CD8-positive, alpha-beta memory T cell (primary cell): Measurements from ENCODE around the gene XYLT2. TPM values are rescaled to one million over a fixed set of nuclear protein-coding genes. Genes with fewer than 3 reads are reported as not detected.

Source experiments
- CTCF ChIA-PET: fragments of 350-600 bp; sonication (Branson Sonifier 250); formaldehyde crosslinking; loops from one replicate; lab custom pipeline; 2021; ENCODE audit warnings: antibody characterized with exemption; lab: Charles Lee
- POLR2A ChIA-PET: fragments of 350-600 bp; sonication (Branson Sonifier 250); formaldehyde crosslinking; loops from one replicate; lab custom pipeline; 2021; ENCODE audit warnings: antibody characterized with exemption; lab: Charles Lee
- DNase-seq, 5 donors: peaks; one replicate each; pipeline versions ENCODE4 v3.0.0 to v3.0.0-alpha.2; 2020 to 2022; ENCODE audit warnings: mixed read lengths in 1 of 5
- H3K27ac ChIP-seq: one replicate; pipeline ENCODE4 v1.7.0; 2013; ENCODE audit warnings: low read depth, mild to moderate bottlenecking, low read length, moderate library complexity
- H3K27me3 ChIP-seq: 2 replicates; pipeline ENCODE4 v1.7.0; 2013; ENCODE audit warnings: low read length, mild to moderate bottlenecking; ENCODE audit not compliant: insufficient read depth, poor library complexity, severe bottlenecking
- H3K36me3 ChIP-seq: 2 replicates; pipeline ENCODE4 v1.7.0; 2013; ENCODE audit warnings: mild to moderate bottlenecking, low read length, moderate library complexity; ENCODE audit not compliant: insufficient read depth
- H3K4me1 ChIP-seq: 2 replicates; pipeline ENCODE4 v1.7.0; 2013; ENCODE audit warnings: mild to moderate bottlenecking, low read length, moderate library complexity; ENCODE audit not compliant: insufficient read depth
- H3K4me3 ChIP-seq: 2 replicates; pipeline ENCODE4 v1.7.0; 2013; ENCODE audit warnings: mild to moderate bottlenecking, low read length
- H3K9me3 ChIP-seq: 2 replicates; pipeline ENCODE4 v1.7.0; 2013; ENCODE audit warnings: mild to moderate bottlenecking, low read length
- H3K27ac Mint-ChIP-seq, 8 donors: one replicate each; pipeline ENCODE4 v1.8.0; 2020 to 2021; ENCODE audit warnings: mixed read lengths in 8 of 8, mild to moderate bottlenecking in 6 of 8, inconsistent platforms in 3 of 8, moderate library complexity in 3 of 8
- H3K27me3 Mint-ChIP-seq, 2 donors: one replicate each; pipeline ENCODE4 v1.8.0; 2020 to 2021; ENCODE audit warnings: mixed read lengths in 2 of 2, mild to moderate bottlenecking in 1 of 2, moderate library complexity in 1 of 2
- H3K36me3 Mint-ChIP-seq, 3 donors: one replicate each; pipeline ENCODE4 v1.8.0; 2020 to 2021; ENCODE audit warnings: mixed read lengths in 3 of 3, inconsistent platforms in 1 of 3, mild to moderate bottlenecking in 1 of 3
- H3K4me1 Mint-ChIP-seq, 3 donors: one replicate each; pipeline ENCODE4 v1.8.0; 2020 to 2021; ENCODE audit warnings: mixed read lengths in 3 of 3, inconsistent platforms in 1 of 3, mild to moderate bottlenecking in 1 of 3
- H3K4me3 Mint-ChIP-seq, 7 donors: one replicate each; pipeline ENCODE4 v1.8.0; 2020 to 2021; ENCODE audit warnings: mixed read lengths in 7 of 7, mild to moderate bottlenecking in 6 of 7, moderate library complexity in 4 of 7, inconsistent platforms in 2 of 7
- H3K9me3 Mint-ChIP-seq, 5 donors: one replicate each; pipeline ENCODE4 v1.8.0; 2020 to 2022; ENCODE audit warnings: mixed read lengths in 5 of 5, mild to moderate bottlenecking in 3 of 5, moderate library complexity in 2 of 5, inconsistent platforms in 1 of 5
- polyA plus RNA-seq: library from polyadenylated mRNA; unstranded; fragments of 300-500 nt; fragmentation: Illumina TruSeq; gene quantifications from one replicate; pipeline ENCODE4 v1.2.3, GENCODE V29; 2021
- total RNA-seq, 2 experiments: library from RNA; stranded (reverse); gene quantifications; one replicate each; pipeline ENCODE4 v1.2.3, GENCODE V29; 2021

Gene XYLT2
- total and polyA plus RNA-seq, 3 experiments from 2014 or later, result 17.8 to 32.6 (median 31.8) TPM

GRCh38 chr17:50364715-50365114 lies 18.8 kb downstream of the XYLT2 start:
- Histone ChIP-seq H3K27ac (no peak overlapping the region), H3K4me1 (peaks cover 5% of the 10 kb centered on the region), H3K27me3 (no peaks in the 10 kb centered on the region), H3K36me3 (peaks cover 37% of the 10 kb centered on the region), H3K4me3 (no peak overlapping the region), H3K9me3 (no peaks in the 10 kb centered on the region)
- no peaks in the 10 kb centered on the region for H3K27me3 Mint-ChIP-seq
- POLR2A ChIA-PET, result interaction anchor here (1.0 kb wide), 1 partner anchor 19 kb away, joined by 4 read pairs; the partner anchor contains the start of gene XYLT2
- no peak overlapping the region for H3K4me3 Mint-ChIP-seq
- H3K9me3 Mint-ChIP-seq, result no peaks in the 10 kb centered on the region
- H3K4me1 Mint-ChIP-seq, result peaks cover 9 to 15% (median 12%) of the 10 kb centered on the region in 3 donors
- CTCF ChIA-PET, result interaction anchor here (1.2 kb wide), 1 partner anchor 32 kb away, joined by 6 read pairs; the partner anchor contains the start of gene LRRC59
- peaks cover 5 to 54% (median 8%) of the 10 kb centered on the region in 3 donors for H3K36me3 Mint-ChIP-seq
- no peak for DNase-seq
- peak overlapping the region in 1 of 8 donors; percentile 36 for H3K27ac Mint-ChIP-seq

GRCh38 chr17:50365165-50365564 lies 19.2 kb downstream of the XYLT2 start:
- Histone ChIP-seq H3K36me3 (peaks cover 42% of the 10 kb centered on the region), H3K4me3 (no peak overlapping the region), H3K27me3 (no peaks in the 10 kb centered on the region), H3K27ac (no peak overlapping the region), H3K4me1 (peaks cover 5% of the 10 kb centered on the region), H3K9me3 (no peaks in the 10 kb centered on the region)
- Mint-ChIP-seq H3K4me1 (peaks cover 9 to 15% (median 12%) of the 10 kb centered on the region in 3 donors), H3K9me3 (no peaks in the 10 kb centered on the region), H3K27ac (no peak overlapping the region), H3K36me3 (peaks cover 5 to 56% (median 9%) of the 10 kb centered on the region in 3 donors), H3K4me3 (no peak overlapping the region), H3K27me3 (no peaks in the 10 kb centered on the region)
- ChIA-PET CTCF (interaction anchor here (0.6 to 1.2 kb wide), 2 partner anchors 32 to 215 kb away, joined by 3 to 6 read pairs; partner anchors contain the start of genes LRRC59 and PPP1R9B), POLR2A (interaction anchor here (1.0 kb wide), 1 partner anchor 19 kb away, joined by 4 read pairs; the partner anchor contains the start of gene XYLT2)
- DNase-seq, result no peak

GRCh38 chr17:50365649-50366393 lies 19.9 kb downstream of the XYLT2 start:
- H3K36me3 Mint-ChIP-seq, result peaks cover 5 to 59% (median 9%) of the 10 kb centered on the region in 3 donors
- Histone ChIP-seq H3K9me3 (no peaks in the 10 kb centered on the region), H3K27me3 (no peaks in the 10 kb centered on the region), H3K36me3 (peaks cover 47% of the 10 kb centered on the region), H3K4me1 (peaks cover 5% of the 10 kb centered on the region), H3K4me3 (no peak overlapping the region), H3K27ac (no peak overlapping the region)
- H3K27me3 Mint-ChIP-seq, result no peaks in the 10 kb centered on the region
- POLR2A ChIA-PET, result interaction anchor here (1.0 kb wide), 1 partner anchor 20 kb away, joined by 4 read pairs; the partner anchor contains the start of gene XYLT2
- peaks cover 11 to 17% (median 15%) of the 10 kb centered on the region in 3 donors for H3K4me1 Mint-ChIP-seq
- DNase-seq, result no peak
- no peak overlapping the region for H3K4me3 Mint-ChIP-seq
- no peaks in the 10 kb centered on the region for H3K9me3 Mint-ChIP-seq
- H3K27ac Mint-ChIP-seq, result no peak overlapping the region
- CTCF ChIA-PET, result interaction anchor here (0.6 to 1.2 kb wide), 3 partner anchors 25 to 215 kb away, joined by 3 to 6 read pairs (median 3); partner anchors contain the start of genes LRRC59 and PPP1R9B

- Mint-ChIP-seq H3K4me3 (no peak overlapping the region), H3K27ac (no peak overlapping the region), H3K27me3 (no peaks in the 10 kb centered on the region), H3K9me3 (no peaks in the 10 kb centered on the region), H3K4me1 (peaks cover 18 to 24% (median 22%) of the 10 kb centered on the region in 3 donors), H3K36me3 (peaks cover 5 to 66% (median 14%) of the 10 kb centered on the region in 3 donors)
- H3K4me3 ChIP-seq, result no peak overlapping the region
- no peak overlapping the region for H3K27ac ChIP-seq
- H3K36me3 ChIP-seq, result peaks cover 50% of the 10 kb centered on the region
- ChIA-PET POLR2A (no interaction called here), CTCF (interaction anchor here (1.8 kb wide), 1 partner anchor 30 kb away, joined by 9 read pairs; the partner anchor contains the start of gene LRRC59)
- H3K27me3 ChIP-seq, result no peaks in the 10 kb centered on the region
- no peak for DNase-seq
- peaks cover 16% of the 10 kb centered on the region for H3K4me1 ChIP-seq
- H3K9me3 ChIP-seq, result no peaks in the 10 kb centered on the region
These were observed 21.5 kb downstream of the XYLT2 start for GRCh38 chr17:50367401-50367800.

GRCh38 chr17:50370052-50370451 lies 24.1 kb downstream of the XYLT2 start:
- no peak for DNase-seq
- Mint-ChIP-seq H3K4me1 (peaks cover 25 to 35% (median 26%) of the 10 kb centered on the region in 3 donors), H3K36me3 (peaks cover 5 to 66% (median 14%) of the 10 kb centered on the region in 3 donors), H3K27me3 (no peaks in the 10 kb centered on the region), H3K9me3 (no peaks in the 10 kb centered on the region), H3K4me3 (peak overlapping the region in 3 of 7 donors; percentile 24 to 70 (median 62)), H3K27ac (peak overlapping the region in 1 of 8 donors; percentile 82)
- Histone ChIP-seq H3K9me3 (no peaks in the 10 kb centered on the region), H3K4me1 (peaks cover 24% of the 10 kb centered on the region), H3K27ac (no peak overlapping the region), H3K36me3 (peaks cover 50% of the 10 kb centered on the region), H3K4me3 (no peak overlapping the region), H3K27me3 (no peaks in the 10 kb centered on the region)
- ChIA-PET POLR2A (no interaction called here), CTCF (interaction anchor here (1.4 to 6.1 kb wide), 3 partner anchors 8 to 27 kb away, joined by 3 to 41 read pairs (median 13); partner anchors contain the start of gene LRRC59)

- peaks cover 5 to 55% (median 14%) of the 10 kb centered on the region in 3 donors for H3K36me3 Mint-ChIP-seq
- no peaks in the 10 kb centered on the region for H3K9me3 ChIP-seq
- H3K36me3 ChIP-seq, result peaks cover 42% of the 10 kb centered on the region
- peak overlapping the region; percentile 41 to 99 (median 98) for H3K4me3 Mint-ChIP-seq
- H3K4me1 ChIP-seq, result peaks cover 24% of the 10 kb centered on the region
- H3K27ac Mint-ChIP-seq, result peak overlapping the region in 6 of 8 donors; percentile 31 to 85 (median 74)
- CTCF ChIA-PET, result interaction anchor here (2.7 to 6.1 kb wide), 2 partner anchors 10 to 26 kb away, joined by 13 to 41 read pairs; partner anchors contain the start of gene LRRC59
- H3K4me1 Mint-ChIP-seq, result peaks cover 25 to 35% (median 26%) of the 10 kb centered on the region in 3 donors
- no peaks in the 10 kb centered on the region for H3K27me3 Mint-ChIP-seq
- no peak for DNase-seq
- POLR2A ChIA-PET, result interaction anchor here (1.3 kb wide), 1 partner anchor 9 kb away, joined by 5 read pairs; no protein-coding TSS in a partner anchor
- H3K27ac ChIP-seq, result no peak overlapping the region
- H3K4me3 ChIP-seq, result peak overlapping the region; percentile 100
- H3K9me3 Mint-ChIP-seq, result no peaks in the 10 kb centered on the region
- no peaks in the 10 kb centered on the region for H3K27me3 ChIP-seq
These were observed 25.6 kb downstream of the XYLT2 start for GRCh38 chr17:50371526-50371925.

- POLR2A ChIA-PET, result interaction anchor here (0.6 kb wide), 1 partner anchor 10 kb away, joined by 3 read pairs; no protein-coding TSS in a partner anchor
- no peaks in the 10 kb centered on the region for H3K9me3 Mint-ChIP-seq
- peak overlapping the region; percentile 90 to 99 (median 98) for H3K4me3 Mint-ChIP-seq
- no peak for DNase-seq
- H3K4me1 Mint-ChIP-seq, result peaks cover 25 to 35% (median 26%) of the 10 kb centered on the region in 3 donors
- Histone ChIP-seq H3K4me1 (peaks cover 24% of the 10 kb centered on the region), H3K9me3 (no peaks in the 10 kb centered on the region), H3K27ac (peak overlapping the region; percentile 99), H3K4me3 (peak overlapping the region; percentile 100), H3K36me3 (peaks cover 37% of the 10 kb centered on the region), H3K27me3 (no peaks in the 10 kb centered on the region)
- peak overlapping the region; percentile 91 to 100 (median 99) for H3K27ac Mint-ChIP-seq
- CTCF ChIA-PET, result interaction anchor here (1.5 to 6.1 kb wide), 3 partner anchors 9 to 25 kb away, joined by 3 to 41 read pairs (median 13); partner anchors contain the start of gene LRRC59
- H3K36me3 Mint-ChIP-seq, result peaks cover 5 to 47% (median 14%) of the 10 kb centered on the region in 3 donors
- H3K27me3 Mint-ChIP-seq, result no peaks in the 10 kb centered on the region
These were observed 26.4 kb downstream of the XYLT2 start for GRCh38 chr17:50372222-50372757.
